ENCODE results near the gene STOML2. TPM values are rescaled to one million over a fixed set of nuclear protein-coding genes. Genes with fewer than 3 reads are reported as not detected.

STOML2 gene
- total RNA-seq, 6 donors from 2014 or later, result 17.4 to 72.8 (median 48.0) TPM

DNA sequence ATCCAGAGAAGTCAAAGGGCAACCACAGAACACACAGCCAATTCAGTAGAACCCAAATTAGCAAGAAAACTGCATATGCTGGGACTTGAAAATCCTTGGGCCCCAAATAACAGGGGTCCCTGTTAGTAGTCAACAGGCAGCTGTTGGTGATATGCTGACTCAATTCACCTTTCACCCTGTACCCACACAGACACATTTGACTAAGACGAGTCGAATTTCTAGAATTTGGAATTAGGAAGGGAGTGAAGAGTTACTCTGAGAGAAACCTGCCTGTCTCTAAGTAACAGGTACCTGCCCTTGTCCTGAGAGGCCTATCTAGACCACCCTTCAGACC lies 29.7 kb downstream of the STOML2 start:
- no peaks in the 10 kb centered on the region for H3K9me3 ChIP-seq
- TF ChIP-seq, protein P1, sequence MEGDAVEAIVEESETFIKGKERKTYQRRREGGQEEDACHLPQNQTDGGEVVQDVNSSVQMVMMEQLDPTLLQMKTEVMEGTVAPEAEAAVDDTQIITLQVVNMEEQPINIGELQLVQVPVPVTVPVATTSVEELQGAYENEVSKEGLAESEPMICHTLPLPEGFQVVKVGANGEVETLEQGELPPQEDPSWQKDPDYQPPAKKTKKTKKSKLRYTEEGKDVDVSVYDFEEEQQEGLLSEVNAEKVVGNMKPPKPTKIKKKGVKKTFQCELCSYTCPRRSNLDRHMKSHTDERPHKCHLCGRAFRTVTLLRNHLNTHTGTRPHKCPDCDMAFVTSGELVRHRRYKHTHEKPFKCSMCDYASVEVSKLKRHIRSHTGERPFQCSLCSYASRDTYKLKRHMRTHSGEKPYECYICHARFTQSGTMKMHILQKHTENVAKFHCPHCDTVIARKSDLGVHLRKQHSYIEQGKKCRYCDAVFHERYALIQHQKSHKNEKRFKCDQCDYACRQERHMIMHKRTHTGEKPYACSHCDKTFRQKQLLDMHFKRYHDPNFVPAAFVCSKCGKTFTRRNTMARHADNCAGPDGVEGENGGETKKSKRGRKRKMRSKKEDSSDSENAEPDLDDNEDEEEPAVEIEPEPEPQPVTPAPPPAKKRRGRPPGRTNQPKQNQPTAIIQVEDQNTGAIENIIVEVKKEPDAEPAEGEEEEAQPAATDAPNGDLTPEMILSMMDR (IDR thresholded peaks at IDR 0.05), result no peak
- WGBS, 2 donors, result 83 to 86% methylated on average over 2 of the region's 2 CpGs
- no peak overlapping the region for H3K4me3 ChIP-seq
- ATAC-seq (ENCODE audit: low FRiP score in 2 of 2), result no peak
- no peaks in the 10 kb centered on the region for H3K27me3 ChIP-seq
- peaks cover 30 to 40% (median 31%) of the 10 kb centered on the region in 4 donors for H3K4me1 ChIP-seq
- peak overlapping the region; percentile 99 to 100 (median 100) for H3K27ac ChIP-seq
- H3K36me3 ChIP-seq, result peaks cover 0 to 13% (median 4%) of the 10 kb centered on the region in 4 donors
- no peak for DNase-seq

DNA sequence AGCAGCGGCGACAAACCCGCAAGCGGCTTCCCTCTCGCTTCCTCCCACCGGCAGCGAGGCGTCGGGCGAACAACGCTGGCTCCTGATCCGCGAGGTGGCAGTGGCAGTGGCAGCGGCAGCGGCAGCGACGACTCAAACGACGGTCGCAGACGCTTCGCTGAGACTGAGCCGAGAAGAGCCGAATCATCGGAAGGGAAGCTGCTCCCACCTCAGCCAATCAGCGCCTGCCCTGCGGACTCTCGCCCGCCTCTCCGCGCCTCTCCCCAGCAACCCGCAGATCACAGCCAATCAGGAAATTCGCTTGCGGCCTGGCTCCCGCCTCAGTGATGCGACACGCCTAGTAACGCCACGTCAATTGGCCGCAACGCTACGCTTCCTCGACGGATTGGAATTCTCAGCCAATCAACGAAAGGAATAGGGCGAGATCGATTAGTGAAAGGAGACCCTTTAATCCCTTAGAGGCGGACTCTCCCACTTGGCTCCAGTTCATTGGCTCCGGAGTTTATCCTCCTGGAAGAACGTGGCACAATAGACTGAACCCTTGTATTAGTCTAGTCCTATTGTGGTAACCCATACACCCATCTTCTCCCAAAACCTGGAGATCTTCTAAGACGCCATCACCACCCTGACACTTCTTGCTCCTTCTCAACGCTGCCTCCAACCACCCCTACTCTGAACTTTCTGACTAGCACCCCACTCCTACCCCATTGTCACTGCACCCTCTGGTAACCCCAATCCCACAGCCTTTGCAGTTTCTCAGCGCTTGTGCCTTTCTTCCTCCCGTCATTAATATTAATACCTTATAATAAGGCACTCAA lies 30.3 kb downstream of the STOML2 start, which contains the start of gene VCP:
Gene VCP, minus strand, starts transcription at position 165 of the 818 bp plus-strand sequence. CDS start 272 bp downstream, outside the sequence.
- WGBS, 2 donors, result 6 to 8% methylated on average over 31 to 41 of the region's 54 CpGs

DNA sequence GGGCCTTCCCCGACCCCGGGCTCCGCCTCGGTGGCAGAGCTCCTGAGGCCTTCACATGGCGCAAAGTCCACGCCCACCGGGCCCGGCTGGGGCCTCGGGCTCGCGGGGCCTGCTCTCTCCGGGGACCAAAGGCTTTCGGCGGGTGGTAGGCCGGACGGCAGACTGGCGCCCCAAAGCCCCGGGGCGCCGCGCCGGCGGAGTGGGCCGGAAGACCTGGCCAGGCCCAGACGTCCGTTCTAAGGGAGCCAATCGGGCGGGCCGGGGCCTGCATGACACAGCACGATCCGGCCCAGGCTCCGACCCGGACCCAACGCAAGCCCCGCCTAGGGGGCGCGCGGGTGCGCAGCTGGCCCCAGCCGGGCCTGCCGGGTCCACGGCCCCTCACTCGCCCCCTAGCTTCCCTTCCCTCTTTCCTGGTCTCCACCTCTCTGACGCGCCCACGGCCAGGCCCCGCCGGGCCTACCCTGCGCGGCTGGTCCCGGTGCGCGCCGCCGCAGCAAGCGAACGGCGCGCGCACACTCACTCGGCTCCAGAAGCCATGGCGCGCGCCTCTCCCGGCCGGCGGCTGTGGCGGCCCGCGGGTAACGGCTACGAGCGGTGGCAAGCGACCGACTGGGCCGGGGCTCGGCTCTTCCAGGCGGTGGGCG lies 31.0 kb downstream of the STOML2 start:
- Histone ChIP-seq H3K36me3 (peaks cover 10 to 26% (median 14%) of the 10 kb centered on the region in 4 donors), H3K27ac (peak overlapping the region; percentile 99 to 100 (median 100)), H3K27me3 (no peaks in the 10 kb centered on the region), H3K4me3 (peak overlapping the region; percentile 80 to 99 (median 89)), H3K4me1 (peaks cover 31 to 45% (median 37%) of the 10 kb centered on the region in 4 donors), H3K9me3 (no peaks in the 10 kb centered on the region)
- ATAC-seq (ENCODE audit: low FRiP score in 2 of 2) (peak; percentile 90 to 93), DNase-seq (peak; percentile 96)
- WGBS, 2 donors, result 0 to 2% methylated on average over 15 to 18 of the region's 79 CpGs
- TF ChIP-seq, protein P1 (IDR thresholded peaks at IDR 0.05), result peak in 4 of 6 experiments; percentile 41 to 60 (median 53)
- no peak for TF ChIP-seq EP300 (IDR thresholded peaks at IDR 0.05)
- TF ChIP-seq POLR2AphosphoS5 (IDR thresholded peaks at IDR 0.05), result peak; percentile 42 to 52

More for the DNA sequence above, 30.3 kb downstream of the STOML2 start, which contains the start of gene VCP:
- Histone ChIP-seq H3K36me3 (peaks cover 4 to 19% (median 7%) of the 10 kb centered on the region in 4 donors), H3K4me1 (peaks cover 31 to 39% (median 36%) of the 10 kb centered on the region in 4 donors), H3K27me3 (no peaks in the 10 kb centered on the region), H3K9me3 (no peaks in the 10 kb centered on the region), H3K4me3 (peak within 1 kb of the TSS; percentile 80 to 99 (median 89)), H3K27ac (peak within 1 kb of the TSS; percentile 99 to 100 (median 100))
- TF ChIP-seq, protein P1 (IDR thresholded peaks at IDR 0.05), result peak in 1 of 6 experiments; percentile 17
- TF ChIP-seq POLR2A (IDR thresholded peaks at IDR 0.05), result peak; percentile 36 to 96 (median 89)
- peak in 1 of 4 donors; percentile 45 for TF ChIP-seq EP300 (IDR thresholded peaks at IDR 0.05)
- peak; percentile 90 to 93 for TF ChIP-seq POLR2AphosphoS5 (IDR thresholded peaks at IDR 0.05)
- DNase-seq (peak; percentile 97 to 98), ATAC-seq (ENCODE audit: low FRiP score in 2 of 2) (peak; percentile 97)

DNA sequence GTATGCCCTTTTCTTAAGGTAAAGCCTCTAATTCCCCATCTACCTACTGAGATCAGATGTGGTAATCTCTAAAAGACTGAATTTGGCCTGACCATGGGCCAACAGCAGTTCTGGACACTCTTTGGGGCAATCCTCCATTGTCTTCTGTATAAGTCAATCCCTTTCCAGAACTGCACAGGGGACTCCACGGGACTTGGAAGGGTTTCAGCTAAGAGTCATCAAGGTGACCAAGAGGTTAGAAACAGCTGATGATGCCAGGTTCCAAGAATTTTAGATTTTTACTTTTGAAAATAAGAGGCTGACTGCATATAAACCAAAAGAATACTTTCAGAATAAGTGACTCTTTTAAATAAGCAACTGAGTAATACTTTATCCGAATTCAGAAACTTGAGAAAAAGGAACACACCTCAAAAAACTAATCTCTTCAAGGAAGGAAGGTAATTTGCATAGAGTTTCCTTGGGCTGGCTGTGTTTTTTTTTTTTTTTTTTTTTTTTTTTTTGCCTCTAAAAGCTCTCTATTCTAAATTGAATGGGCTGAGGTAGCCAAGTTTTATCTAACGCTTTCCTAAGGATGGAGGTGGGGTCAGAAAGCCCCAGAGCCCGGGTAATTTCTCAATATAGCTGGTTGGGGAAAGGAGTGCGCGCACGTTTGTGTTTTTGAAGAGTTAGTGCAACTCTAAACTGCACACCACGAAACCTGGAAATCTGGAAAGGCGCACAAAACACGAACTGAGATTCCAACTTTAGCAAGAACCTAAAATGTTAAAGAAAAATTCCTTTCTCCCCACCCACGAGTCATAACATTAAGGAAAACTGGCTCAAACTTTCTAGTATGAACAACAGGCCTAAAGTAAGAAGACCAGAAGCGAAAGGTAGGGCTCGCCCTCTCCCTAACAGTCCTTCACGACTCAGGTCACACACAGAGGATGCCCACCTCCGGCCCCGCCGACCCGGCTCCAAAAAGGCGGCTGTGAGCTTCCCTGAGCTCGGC lies 31.8 kb downstream of the STOML2 start:
- H3K9me3 ChIP-seq, result no peaks in the 10 kb centered on the region
- H3K4me1 ChIP-seq, result peaks cover 31 to 45% (median 37%) of the 10 kb centered on the region in 4 donors
- H3K27ac ChIP-seq, result peak overlapping the region; percentile 99 to 100 (median 100)
- ATAC-seq (ENCODE audit: low FRiP score in 2 of 2) (no peak), DNase-seq (peak in 1 of 2 donors; percentile 34)
- H3K27me3 ChIP-seq, result no peaks in the 10 kb centered on the region
- TF ChIP-seq POLR2A (IDR thresholded peaks at IDR 0.05), result no peak
- TF ChIP-seq EP300 (IDR thresholded peaks at IDR 0.05), result no peak
- TF ChIP-seq, protein P1 (IDR thresholded peaks at IDR 0.05), result no peak
- H3K4me3 ChIP-seq, result peak overlapping the region; percentile 80 to 99 (median 89)
- H3K36me3 ChIP-seq, result peaks cover 18 to 34% (median 22%) of the 10 kb centered on the region in 4 donors
- WGBS, 2 donors, result 2 to 3% methylated on average over 19 to 20 of the region's 20 CpGs
